Measurements from ENCODE around the gene CAPZA1. TPM values are rescaled to one million over a fixed set of nuclear protein-coding genes. Genes with fewer than 3 reads are reported as not detected.

The CAPZA1 gene
- total and polyA plus RNA-seq, 10 of the 15 experiments (the other 5 are each of a cell fraction or from before 2014, with no cell fraction given) = 187 to 886 (median 278) TPM

DNA sequence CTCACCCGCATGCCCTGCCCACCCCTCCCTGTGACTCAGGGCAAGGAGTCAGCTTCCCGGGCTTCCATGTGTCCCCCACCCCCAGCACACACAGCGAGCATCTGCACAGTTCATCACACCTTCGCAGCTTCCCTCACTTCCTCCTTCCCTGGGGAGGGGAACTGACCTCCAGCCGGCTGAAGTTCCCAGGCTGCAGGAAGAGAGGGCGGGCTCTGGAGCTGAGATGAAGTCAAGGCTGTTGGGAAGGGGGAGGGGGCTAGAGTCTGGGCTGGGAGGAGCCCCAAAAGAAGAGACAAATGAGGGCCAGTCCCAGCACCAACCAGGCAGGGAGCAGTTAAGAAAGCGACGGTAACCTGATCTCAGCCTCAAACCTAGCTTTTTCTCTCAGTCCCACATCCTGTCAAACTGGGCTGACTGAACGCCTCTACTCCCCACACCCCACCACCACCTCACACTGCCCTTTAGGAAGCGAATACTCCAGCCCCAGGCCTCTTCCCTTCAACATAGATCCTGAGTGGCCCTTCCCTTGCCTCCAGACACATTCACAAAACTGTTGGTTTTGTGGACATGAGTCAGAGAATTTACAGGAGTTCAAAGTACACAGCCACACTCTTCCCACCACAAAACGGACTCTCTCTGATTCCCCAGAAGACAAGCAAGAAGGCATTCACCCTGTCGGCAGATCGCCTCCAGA lies 85.4 kb downstream of the CAPZA1 start:
- ATAC-seq = peak; percentile 80
- SMC1A ChIA-PET (ENCODE audit: uncharacterized antibody, unreplicated experiment) = interaction anchor here (0.8 to 4.0 kb wide), 18 partner anchors 10 to 314 kb away, joined by 3 to 28 read pairs (median 5); partner anchors contain the start of genes MOV10, PPM1J and ST7L
- FAIRE-seq = peak; percentile 99
- RAD21 ChIA-PET (ENCODE audit: unreplicated experiment) = interaction anchor here (0.6 to 4.1 kb wide), 13 partner anchors 10 to 314 kb away, joined by 3 to 42 read pairs (median 9); partner anchors contain the start of genes CTTNBP2NL, MOV10, PPM1J and ST7L
- Histone ChIP-seq H3K79me2 (ENCODE audit: control insufficient read depth, insufficient read depth, low read length) (peaks cover 33% of the 10 kb centered on the region), H3K9me3 (replicated peaks; ENCODE audit: control insufficient read depth, insufficient read depth, low read length) (no peaks in the 10 kb centered on the region), H3K27ac (ENCODE audit: control insufficient read depth, insufficient read depth) (peak overlapping the region; percentile 81), H3K4me2 (ENCODE audit: control insufficient read depth, insufficient read depth) (peak overlapping the region; percentile 96), H3K27me3 (replicated peaks in 1 of 2; ENCODE audit: control insufficient read depth in 2 of 2, insufficient read depth in 2 of 2, low read length in 1 of 2) (no peaks in the 10 kb centered on the region), H3K9ac (ENCODE audit: control insufficient read depth, insufficient read depth, low read length) (peak overlapping the region; percentile 68), H4K20me1 (ENCODE audit: control insufficient read depth, insufficient read depth) (no peaks in the 10 kb centered on the region), H3K4me1 (ENCODE audit: control insufficient read depth, insufficient read depth, low read length) (peaks cover 34% of the 10 kb centered on the region), H3K36me3 (ENCODE audit: control insufficient read depth in 2 of 2, insufficient read depth in 2 of 2, low read length in 1 of 2) (peaks cover 0 to 8% of the 10 kb centered on the region in 2 experiments; a peak in 3 of 4 replicates), H3K4me3 (peak overlapping the region; percentile 68), H2AFZ (ENCODE audit: control insufficient read depth, low read depth, low read length) (peak overlapping the region; percentile 61)
- CTCF ChIA-PET = interaction anchor here (0.8 to 5.6 kb wide), 10 partner anchors 11 to 368 kb away, joined by 3 to 48 read pairs (median 5); partner anchors contain the start of genes LRIG2, MOV10 and PPM1J
- POLR2A ChIA-PET = interaction anchor here (0.5 to 3.6 kb wide), 16 partner anchors 9 to 1112 kb away, joined by 3 to 26 read pairs (median 6); partner anchors contain the start of genes CAPZA1, MOV10, PPM1J and ST7L
- no TSS peak for BruUV-seq (replicated peaks)
- intact Hi-C loops (cut with micrococcal nuclease; ENCODE audit: unreplicated experiment) = loop anchor here (1.0 kb wide), 2 partner anchors 31 to 83 kb away; partner anchors contain the start of gene MOV10
- peak; percentile 83 for DNase-seq (ENCODE audit: low read depth, low spot score)
- in situ Hi-C loops (cut with MboI) = loop anchor here (5.0 kb wide), 2 partner anchors 203 to 313 kb away; no protein-coding TSS in a partner anchor
- 2% methylated on average over 13 of the region's 13 CpGs for WGBS (ENCODE audit: insufficient coverage, insufficient replicate concordance, low lambda C conversion rate, missing lambda C conversion rate)
- TF ChIP-seq MYB (IDR thresholded peaks at IDR 0.05; ENCODE audit: borderline replicate concordance, low read depth, low read length) (no peak), MTA3 (IDR thresholded peaks at IDR 0.05; ENCODE audit: borderline replicate concordance, low read length) (peak; percentile 81; the same call in 1 of the 2 replicates), RUNX3 (IDR thresholded peaks at IDR 0.05; ENCODE audit: low read length) (peak; percentile 75), MEF2B (IDR thresholded peaks at IDR 0.05; ENCODE audit: partially characterized antibody, poor library complexity, severe bottlenecking) (peak; percentile 76), IKZF1 (conservative IDR thresholded peaks at IDR 0.05) (peak; percentile 90), RELA (IDR thresholded peaks at IDR 0.05; ENCODE audit: borderline replicate concordance, partially characterized antibody) (no peak), IKZF2 (IDR thresholded peaks at IDR 0.05) (peak; percentile 84 to 87), RFX5 (IDR thresholded peaks at IDR 0.05; ENCODE audit: low read depth, low read length) (no peak; the same call in 1 of the 2 replicates), MTA2 (IDR thresholded peaks at IDR 0.05; ENCODE audit: low read depth) (peak; percentile 61), SIX5 (IDR thresholded peaks at IDR 0.05; ENCODE audit: low read depth, low read length, severe bottlenecking) (peak; percentile 28), KDM1A (IDR thresholded peaks at IDR 0.05; ENCODE audit: borderline replicate concordance) (no peak)
- TF ChIP-seq, protein P1, sequence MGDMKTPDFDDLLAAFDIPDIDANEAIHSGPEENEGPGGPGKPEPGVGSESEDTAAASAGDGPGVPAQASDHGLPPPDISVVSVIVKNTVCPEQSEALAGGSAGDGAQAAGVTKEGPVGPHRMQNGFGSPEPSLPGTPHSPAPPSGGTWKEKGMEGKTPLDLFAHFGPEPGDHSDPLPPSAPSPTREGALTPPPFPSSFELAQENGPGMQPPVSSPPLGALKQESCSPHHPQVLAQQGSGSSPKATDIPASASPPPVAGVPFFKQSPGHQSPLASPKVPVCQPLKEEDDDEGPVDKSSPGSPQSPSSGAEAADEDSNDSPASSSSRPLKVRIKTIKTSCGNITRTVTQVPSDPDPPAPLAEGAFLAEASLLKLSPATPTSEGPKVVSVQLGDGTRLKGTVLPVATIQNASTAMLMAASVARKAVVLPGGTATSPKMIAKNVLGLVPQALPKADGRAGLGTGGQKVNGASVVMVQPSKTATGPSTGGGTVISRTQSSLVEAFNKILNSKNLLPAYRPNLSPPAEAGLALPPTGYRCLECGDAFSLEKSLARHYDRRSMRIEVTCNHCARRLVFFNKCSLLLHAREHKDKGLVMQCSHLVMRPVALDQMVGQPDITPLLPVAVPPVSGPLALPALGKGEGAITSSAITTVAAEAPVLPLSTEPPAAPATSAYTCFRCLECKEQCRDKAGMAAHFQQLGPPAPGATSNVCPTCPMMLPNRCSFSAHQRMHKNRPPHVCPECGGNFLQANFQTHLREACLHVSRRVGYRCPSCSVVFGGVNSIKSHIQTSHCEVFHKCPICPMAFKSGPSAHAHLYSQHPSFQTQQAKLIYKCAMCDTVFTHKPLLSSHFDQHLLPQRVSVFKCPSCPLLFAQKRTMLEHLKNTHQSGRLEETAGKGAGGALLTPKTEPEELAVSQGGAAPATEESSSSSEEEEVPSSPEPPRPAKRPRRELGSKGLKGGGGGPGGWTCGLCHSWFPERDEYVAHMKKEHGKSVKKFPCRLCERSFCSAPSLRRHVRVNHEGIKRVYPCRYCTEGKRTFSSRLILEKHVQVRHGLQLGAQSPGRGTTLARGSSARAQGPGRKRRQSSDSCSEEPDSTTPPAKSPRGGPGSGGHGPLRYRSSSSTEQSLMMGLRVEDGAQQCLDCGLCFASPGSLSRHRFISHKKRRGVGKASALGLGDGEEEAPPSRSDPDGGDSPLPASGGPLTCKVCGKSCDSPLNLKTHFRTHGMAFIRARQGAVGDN (IDR thresholded peaks at IDR 0.05) = peak; percentile 50; the same call in 1 of the 2 replicates
- TF ChIP-seq, protein P2, sequence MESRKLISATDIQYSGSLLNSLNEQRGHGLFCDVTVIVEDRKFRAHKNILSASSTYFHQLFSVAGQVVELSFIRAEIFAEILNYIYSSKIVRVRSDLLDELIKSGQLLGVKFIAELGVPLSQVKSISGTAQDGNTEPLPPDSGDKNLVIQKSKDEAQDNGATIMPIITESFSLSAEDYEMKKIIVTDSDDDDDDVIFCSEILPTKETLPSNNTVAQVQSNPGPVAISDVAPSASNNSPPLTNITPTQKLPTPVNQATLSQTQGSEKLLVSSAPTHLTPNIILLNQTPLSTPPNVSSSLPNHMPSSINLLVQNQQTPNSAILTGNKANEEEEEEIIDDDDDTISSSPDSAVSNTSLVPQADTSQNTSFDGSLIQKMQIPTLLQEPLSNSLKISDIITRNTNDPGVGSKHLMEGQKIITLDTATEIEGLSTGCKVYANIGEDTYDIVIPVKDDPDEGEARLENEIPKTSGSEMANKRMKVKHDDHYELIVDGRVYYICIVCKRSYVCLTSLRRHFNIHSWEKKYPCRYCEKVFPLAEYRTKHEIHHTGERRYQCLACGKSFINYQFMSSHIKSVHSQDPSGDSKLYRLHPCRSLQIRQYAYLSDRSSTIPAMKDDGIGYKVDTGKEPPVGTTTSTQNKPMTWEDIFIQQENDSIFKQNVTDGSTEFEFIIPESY (IDR thresholded peaks at IDR 0.05) = no peak
- TF ChIP-seq, protein P3, sequence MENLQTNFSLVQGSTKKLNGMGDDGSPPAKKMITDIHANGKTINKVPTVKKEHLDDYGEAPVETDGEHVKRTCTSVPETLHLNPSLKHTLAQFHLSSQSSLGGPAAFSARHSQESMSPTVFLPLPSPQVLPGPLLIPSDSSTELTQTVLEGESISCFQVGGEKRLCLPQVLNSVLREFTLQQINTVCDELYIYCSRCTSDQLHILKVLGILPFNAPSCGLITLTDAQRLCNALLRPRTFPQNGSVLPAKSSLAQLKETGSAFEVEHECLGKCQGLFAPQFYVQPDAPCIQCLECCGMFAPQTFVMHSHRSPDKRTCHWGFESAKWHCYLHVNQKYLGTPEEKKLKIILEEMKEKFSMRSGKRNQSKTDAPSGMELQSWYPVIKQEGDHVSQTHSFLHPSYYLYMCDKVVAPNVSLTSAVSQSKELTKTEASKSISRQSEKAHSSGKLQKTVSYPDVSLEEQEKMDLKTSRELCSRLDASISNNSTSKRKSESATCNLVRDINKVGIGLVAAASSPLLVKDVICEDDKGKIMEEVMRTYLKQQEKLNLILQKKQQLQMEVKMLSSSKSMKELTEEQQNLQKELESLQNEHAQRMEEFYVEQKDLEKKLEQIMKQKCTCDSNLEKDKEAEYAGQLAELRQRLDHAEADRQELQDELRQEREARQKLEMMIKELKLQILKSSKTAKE (IDR thresholded peaks at IDR 0.05; ENCODE audit: low read depth, poor library complexity, severe bottlenecking) = peak; percentile 40
